ENCODE results near the gene TFPT.

- TF ChIP-seq CTCF (IDR thresholded peaks at IDR 0.05) (no peak), ZFX (IDR thresholded peaks at IDR 0.05; ENCODE audit: borderline replicate concordance) (no peak)
These were observed 8.9 kb upstream of the TFPT start for GRCh38 chr19:54124393-54124792.
